ENCODE data around the gene TEX29. TPM values are rescaled to one million over a fixed set of nuclear protein-coding genes. Genes with fewer than 3 reads are reported as not detected.

The TEX29 gene
- total RNA-seq, 6 donors from 2014 or later, result 0.37 to 1.2 (median 0.63) TPM; not detected in 3

GRCh38 chr13:111304041-111304544, 16.3 kb upstream of the TEX29 start:
- ATAC-seq (ENCODE audit: low FRiP score in 2 of 2) (no peak), DNase-seq (no peak)
- Histone ChIP-seq H3K36me3 (peaks cover 18 to 81% (median 68%) of the 10 kb centered on the region in 4 donors), H3K9me3 (no peaks in the 10 kb centered on the region), H3K27ac (no peak overlapping the region), H3K27me3 (no peaks in the 10 kb centered on the region), H3K4me1 (no peaks in the 10 kb centered on the region), H3K4me3 (no peak overlapping the region)
- WGBS, 2 donors, result 87 to 95% methylated on average over 10 to 15 of the region's 15 CpGs
- TF ChIP-seq EP300 (IDR thresholded peaks at IDR 0.05), result no peak
- TF ChIP-seq POLR2A (IDR thresholded peaks at IDR 0.05), result no peak
- TF ChIP-seq CTCF (IDR thresholded peaks at IDR 0.05), result no peak
- no peak for TF ChIP-seq POLR2AphosphoS5 (IDR thresholded peaks at IDR 0.05)

- DNase-seq, result no peak
Observed at GRCh38 chr13:111304603-111305289, 15.7 kb upstream of the TEX29 start.

GRCh38 chr13:111312944-111313590, 7.4 kb upstream of the TEX29 start:
- Histone ChIP-seq H3K36me3 (peaks cover 0 to 7% (median 1%) of the 10 kb centered on the region in 4 donors), H3K4me3 (no peak overlapping the region), H3K9me3 (peaks cover 0 to 12% (median 2%) of the 10 kb centered on the region in 4 donors), H3K27ac (no peak overlapping the region), H3K27me3 (no peaks in the 10 kb centered on the region), H3K4me1 (no peaks in the 10 kb centered on the region)
- TF ChIP-seq POLR2A (IDR thresholded peaks at IDR 0.05) (no peak), CTCF (IDR thresholded peaks at IDR 0.05) (no peak), POLR2AphosphoS5 (IDR thresholded peaks at IDR 0.05) (no peak), EP300 (IDR thresholded peaks at IDR 0.05) (no peak)
- 96 to 98% methylated on average over 17 of the region's 17 CpGs for WGBS, 2 donors
- ATAC-seq (ENCODE audit: low FRiP score in 2 of 2) (no peak), DNase-seq (no peak)

More at GRCh38 chr13:111304603-111305289, 15.7 kb upstream of the TEX29 start:
- H3K27ac ChIP-seq, result no peak overlapping the region
- H3K36me3 ChIP-seq, result peaks cover 18 to 81% (median 68%) of the 10 kb centered on the region in 4 donors
- TF ChIP-seq EP300 (IDR thresholded peaks at IDR 0.05) (no peak), POLR2AphosphoS5 (IDR thresholded peaks at IDR 0.05) (no peak), CTCF (IDR thresholded peaks at IDR 0.05) (no peak), POLR2A (IDR thresholded peaks at IDR 0.05) (no peak)
- no peaks in the 10 kb centered on the region for H3K9me3 ChIP-seq
- no peak overlapping the region for H3K4me3 ChIP-seq
- H3K4me1 ChIP-seq, result no peaks in the 10 kb centered on the region
- 95 to 97% methylated on average over 20 of the region's 20 CpGs for WGBS, 2 donors
- H3K27me3 ChIP-seq, result no peaks in the 10 kb centered on the region
- no peak for ATAC-seq (ENCODE audit: low FRiP score in 2 of 2)

- Histone ChIP-seq H3K36me3 (peaks cover 0 to 4% (median 0%) of the 10 kb centered on the region in 4 donors), H3K4me3 (no peak overlapping the region), H3K27me3 (no peaks in the 10 kb centered on the region), H3K4me1 (no peaks in the 10 kb centered on the region), H3K9me3 (peaks cover 0 to 12% (median 2%) of the 10 kb centered on the region in 4 donors), H3K27ac (no peak overlapping the region)
- TF ChIP-seq POLR2AphosphoS5 (IDR thresholded peaks at IDR 0.05) (no peak), CTCF (IDR thresholded peaks at IDR 0.05) (no peak), EP300 (IDR thresholded peaks at IDR 0.05) (no peak), POLR2A (IDR thresholded peaks at IDR 0.05) (no peak)
- 83 to 86% methylated on average over 14 of the region's 14 CpGs for WGBS, 2 donors
- no peak for ATAC-seq (ENCODE audit: low FRiP score in 2 of 2)
- DNase-seq, result no peak
Observed at GRCh38 chr13:111313911-111314425, 6.5 kb upstream of the TEX29 start.

All from upper lobe of left lung (tissue), 6 donors.